ENCODE data around the gene PARD6G. TPM values are rescaled to one million over a fixed set of nuclear protein-coding genes. Genes with fewer than 3 reads are reported as not detected.

The PARD6G gene
- total and polyA plus RNA-seq, 9 of the 15 experiments (the other 6 are each of a cell fraction or from before 2014, with no cell fraction given): 0.03 to 1.2 (median 0.26) TPM

GRCh38 chr18:80187956-80188642 lies 59.2 kb downstream of the PARD6G start:
- ChIA-PET CTCF (ENCODE audit: low intra/inter-chr PET ratio) (no interaction called here), POLR2A (no interaction called here)
- no peak overlapping the region for H3K4me2 ChIP-seq (ENCODE audit: insufficient read depth, low read length)
- H4K20me1 ChIP-seq (replicated peaks; ENCODE audit: control insufficient read depth, insufficient read depth, low read length): 0 out of 2 replicates have a peak, but pooled peaks cover 2% of the 10 kb centered on the region
- intact Hi-C loops (cut with micrococcal nuclease) (no loop called here), in situ Hi-C loops (cut with MboI) (no loop called here)
- no peak overlapping the region for H2AFZ ChIP-seq (ENCODE audit: low read depth, low read length)
- no TSS peak for BruUV-seq (replicated peaks)
- DNase-seq (ENCODE audit: extremely low read depth in 1 of 4, low spot score in 3 of 4) (no peak), FAIRE-seq (no peak), ATAC-seq (no peak)
- H3K4me3 ChIP-seq: no peak overlapping the region
- no peak overlapping the region for H3K9ac ChIP-seq (ENCODE audit: insufficient read depth in 1 of 2, low read depth in 2 of 2, low read length in 2 of 2)
- no peaks in the 10 kb centered on the region for H3K36me3 ChIP-seq (ENCODE audit: control insufficient read depth, insufficient read depth, low read length)
- TF ChIP-seq ZNF696 (CRISPR knock-in tag; conservative IDR thresholded peaks at IDR 0.05) (no peak), ZNF41 (CRISPR knock-in tag; conservative IDR thresholded peaks at IDR 0.05) (no peak), ZBTB26 (CRISPR knock-in tag; IDR thresholded peaks at IDR 0.05) (no peak), NFIC (IDR thresholded peaks at IDR 0.05) (no peak), BRD4 (IDR thresholded peaks at IDR 0.05) (no peak), KHSRP (IDR thresholded peaks at IDR 0.05) (no peak), U2AF2 (optimal IDR thresholded peaks at IDR 0.05; ENCODE audit: low read depth, low read length) (no peak), ATF7 (IDR thresholded peaks at IDR 0.05) (no peak), VEZF1 (CRISPR knock-in tag; IDR thresholded peaks at IDR 0.05) (no peak), POLR2G (IDR thresholded peaks at IDR 0.05; ENCODE audit: low read depth, low read length) (no peak), HNRNPUL1 (IDR thresholded peaks at IDR 0.05; ENCODE audit: low read length) (no peak), ZNF444 (CRISPR knock-in tag; IDR thresholded peaks at IDR 0.05) (no peak), DLX4 (CRISPR knock-in tag; IDR thresholded peaks at IDR 0.05) (no peak), HES1 (IDR thresholded peaks at IDR 0.05; ENCODE audit: low read depth) (no peak), ZNF507 (tag; conservative IDR thresholded peaks at IDR 0.05) (no peak), MEF2D (tag; conservative IDR thresholded peaks at IDR 0.05; ENCODE audit: low read depth) (no peak), ZKSCAN3 (CRISPR knock-in tag; IDR thresholded peaks at IDR 0.05) (no peak), EP400 (IDR thresholded peaks at IDR 0.05) (no peak)
- TF ChIP-seq, protein P1, sequence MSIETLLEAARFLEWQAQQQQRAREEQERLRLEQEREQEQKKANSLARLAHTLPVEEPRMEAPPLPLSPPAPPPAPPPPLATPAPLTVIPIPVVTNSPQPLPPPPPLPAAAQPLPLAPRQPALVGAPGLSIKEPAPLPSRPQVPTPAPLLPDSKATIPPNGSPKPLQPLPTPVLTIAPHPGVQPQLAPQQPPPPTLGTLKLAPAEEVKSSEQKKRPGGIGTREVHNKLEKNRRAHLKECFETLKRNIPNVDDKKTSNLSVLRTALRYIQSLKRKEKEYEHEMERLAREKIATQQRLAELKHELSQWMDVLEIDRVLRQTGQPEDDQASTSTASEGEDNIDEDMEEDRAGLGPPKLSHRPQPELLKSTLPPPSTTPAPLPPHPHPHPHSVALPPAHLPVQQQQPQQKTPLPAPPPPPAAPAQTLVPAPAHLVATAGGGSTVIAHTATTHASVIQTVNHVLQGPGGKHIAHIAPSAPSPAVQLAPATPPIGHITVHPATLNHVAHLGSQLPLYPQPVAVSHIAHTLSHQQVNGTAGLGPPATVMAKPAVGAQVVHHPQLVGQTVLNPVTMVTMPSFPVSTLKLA (conservative IDR thresholded peaks at IDR 0.05): no peak
- H3K79me2 ChIP-seq (ENCODE audit: control insufficient read depth, insufficient read depth, low read length): no peaks in the 10 kb centered on the region
- no peaks in the 10 kb centered on the region for H3K4me1 ChIP-seq (replicated peaks in 1 of 2; ENCODE audit: control insufficient read depth in 2 of 2, insufficient read depth in 2 of 2, low read length in 2 of 2)
- WGBS (ENCODE audit: insufficient coverage, low coverage, missing lambda C conversion rate): 15% methylated on average over 12 of the region's 19 CpGs
- H3K9me1 ChIP-seq (ENCODE audit: control insufficient read depth, insufficient read depth, low read length): no peaks in the 10 kb centered on the region
- H3K9me3 ChIP-seq (replicated peaks; ENCODE audit: control insufficient read depth, insufficient read depth, low read depth, low read length): no peaks in the 10 kb centered on the region
- H3K27me3 ChIP-seq (ENCODE audit: control insufficient read depth in 2 of 2, insufficient read depth in 2 of 2, low read length in 2 of 2): peaks cover 20 to 72% of the 10 kb centered on the region in 2 experiments
- H3K27ac ChIP-seq (ENCODE audit: extremely low read depth, low read depth, low read length): no peak overlapping the region
